Measurements from ENCODE around the gene TSPEAR. TPM values are rescaled to one million over a fixed set of nuclear protein-coding genes. Genes with fewer than 3 reads are reported as not detected.

Gene TSPEAR
- total RNA-seq, 2 donors from 2014 or later = not detected

GRCh38 chr21:44757731-44758130 is 46.4 kb upstream of the TSPEAR start:
- Histone ChIP-seq H3K4me3 (no peak overlapping the region), H3K36me3 (no peaks in the 10 kb centered on the region), H3K9ac (ENCODE audit: low read depth in 2 of 2, low read length in 2 of 2) (no peak overlapping the region), H3K9me3 (no peaks in the 10 kb centered on the region), H3K27ac (no peak overlapping the region), H3K4me1 (no peaks in the 10 kb centered on the region), H3K27me3 (no peaks in the 10 kb centered on the region)
- intact Hi-C loops (cut with DNase I) = no loop called here
- no peak for TF ChIP-seq CTCF (IDR thresholded peaks at IDR 0.05)
- DNase-seq = no peak

GRCh38 chr21:44756423-44757185 is 45.2 kb upstream of the TSPEAR start:
- DNase-seq = no peak
- Histone ChIP-seq H3K9me3 (no peaks in the 10 kb centered on the region), H3K27me3 (no peaks in the 10 kb centered on the region), H3K4me1 (no peaks in the 10 kb centered on the region), H3K27ac (no peak overlapping the region), H3K9ac (ENCODE audit: low read depth in 2 of 2, low read length in 2 of 2) (no peak overlapping the region), H3K4me3 (no peak overlapping the region), H3K36me3 (no peaks in the 10 kb centered on the region)
- no peak for TF ChIP-seq CTCF (IDR thresholded peaks at IDR 0.05)
- intact Hi-C loops (cut with DNase I) = no loop called here

GRCh38 chr21:44755227-44755626 is 43.9 kb upstream of the TSPEAR start:
- Histone ChIP-seq H3K4me3 (no peak overlapping the region), H3K9me3 (no peaks in the 10 kb centered on the region), H3K27me3 (no peaks in the 10 kb centered on the region), H3K9ac (ENCODE audit: low read depth in 2 of 2, low read length in 2 of 2) (no peak overlapping the region), H3K36me3 (no peaks in the 10 kb centered on the region), H3K4me1 (no peaks in the 10 kb centered on the region), H3K27ac (no peak overlapping the region)
- TF ChIP-seq CTCF (IDR thresholded peaks at IDR 0.05) = no peak
- intact Hi-C loops (cut with DNase I) = no loop called here
- no peak for DNase-seq

- no peak overlapping the region for H3K27ac ChIP-seq
- H3K4me3 ChIP-seq = no peak overlapping the region
- no peak for TF ChIP-seq CTCF (IDR thresholded peaks at IDR 0.05)
- H3K4me1 ChIP-seq = no peaks in the 10 kb centered on the region
- no peaks in the 10 kb centered on the region for H3K9me3 ChIP-seq
- intact Hi-C loops (cut with DNase I) = no loop called here
- no peaks in the 10 kb centered on the region for H3K27me3 ChIP-seq
- DNase-seq = no peak
- H3K9ac ChIP-seq (ENCODE audit: low read depth in 2 of 2, low read length in 2 of 2) = no peak overlapping the region
- no peaks in the 10 kb centered on the region for H3K36me3 ChIP-seq
These were observed 42.0 kb upstream of the TSPEAR start for GRCh38 chr21:44753357-44753756.

GRCh38 chr21:44752671-44753235 is 41.4 kb upstream of the TSPEAR start:
- Histone ChIP-seq H3K9me3 (no peaks in the 10 kb centered on the region), H3K27me3 (no peaks in the 10 kb centered on the region), H3K4me3 (no peak overlapping the region), H3K27ac (no peak overlapping the region), H3K36me3 (no peaks in the 10 kb centered on the region), H3K4me1 (no peaks in the 10 kb centered on the region), H3K9ac (ENCODE audit: low read depth in 2 of 2, low read length in 2 of 2) (no peak overlapping the region)
- intact Hi-C loops (cut with DNase I) = no loop called here
- no peak for TF ChIP-seq CTCF (IDR thresholded peaks at IDR 0.05)
- no peak for DNase-seq
